ENCODE measurements around the gene ERCC2. TPM values are rescaled to one million over a fixed set of nuclear protein-coding genes. Genes with fewer than 3 reads are reported as not detected.

Gene ERCC2
- polyA plus RNA-seq, 1 donor (not counting 4 experiments of a cell fraction or from before 2014, with no cell fraction given): 27.6 TPM

- no peaks in the 10 kb centered on the region for H3K27me3 ChIP-seq (ENCODE audit: control insufficient read depth, extremely low read depth, insufficient read depth, low read length)
- no peak for FAIRE-seq
- no peak for DNase-seq (ENCODE audit: low read depth, low spot score)
- H3K27ac ChIP-seq (ENCODE audit: control insufficient read depth, insufficient read depth, low read length): no peak overlapping the region
- no peak overlapping the region for H3K4me3 ChIP-seq (ENCODE audit: control insufficient read depth in 2 of 3, extremely low read depth in 1 of 3, insufficient read depth in 2 of 3, low read depth in 1 of 3, low read length in 3 of 3)
- dilution Hi-C loops (cut with MboI; ENCODE audit: extremely low pct_ligation_motif_present, low sequenced_read_pairs): no loop called here
- H3K9me3 ChIP-seq (ENCODE audit: control insufficient read depth, low read depth, low read length): no peaks in the 10 kb centered on the region
- no peaks in the 10 kb centered on the region for H3K4me1 ChIP-seq (ENCODE audit: control insufficient read depth, extremely low read depth, insufficient read depth, low read length)
- H2AFZ ChIP-seq (ENCODE audit: control insufficient read depth, low read length): no peak overlapping the region
- peaks cover 46% of the 10 kb centered on the region in 2 experiments for H3K36me3 ChIP-seq (ENCODE audit: control insufficient read depth in 2 of 2, extremely low read depth in 1 of 2, insufficient read depth in 2 of 2, low read length in 2 of 2)
- no peak overlapping the region for H3K9ac ChIP-seq (ENCODE audit: control insufficient read depth, extremely low read depth, insufficient read depth, low read length)
- peaks cover 3% of the 10 kb centered on the region for H4K20me1 ChIP-seq (ENCODE audit: control insufficient read depth, extremely low read depth, insufficient read depth, low read length)
- H3K9me1 ChIP-seq (ENCODE audit: control insufficient read depth, extremely low read depth, insufficient read depth, low read length): no peaks in the 10 kb centered on the region
- H3K4me2 ChIP-seq (ENCODE audit: control insufficient read depth, extremely low read depth, insufficient read depth, low read depth, low read length): no peak overlapping the region
- no peak for TF ChIP-seq EZH2 (IDR thresholded peaks at IDR 0.05; ENCODE audit: low read length)
- TF ChIP-seq, protein P1, sequence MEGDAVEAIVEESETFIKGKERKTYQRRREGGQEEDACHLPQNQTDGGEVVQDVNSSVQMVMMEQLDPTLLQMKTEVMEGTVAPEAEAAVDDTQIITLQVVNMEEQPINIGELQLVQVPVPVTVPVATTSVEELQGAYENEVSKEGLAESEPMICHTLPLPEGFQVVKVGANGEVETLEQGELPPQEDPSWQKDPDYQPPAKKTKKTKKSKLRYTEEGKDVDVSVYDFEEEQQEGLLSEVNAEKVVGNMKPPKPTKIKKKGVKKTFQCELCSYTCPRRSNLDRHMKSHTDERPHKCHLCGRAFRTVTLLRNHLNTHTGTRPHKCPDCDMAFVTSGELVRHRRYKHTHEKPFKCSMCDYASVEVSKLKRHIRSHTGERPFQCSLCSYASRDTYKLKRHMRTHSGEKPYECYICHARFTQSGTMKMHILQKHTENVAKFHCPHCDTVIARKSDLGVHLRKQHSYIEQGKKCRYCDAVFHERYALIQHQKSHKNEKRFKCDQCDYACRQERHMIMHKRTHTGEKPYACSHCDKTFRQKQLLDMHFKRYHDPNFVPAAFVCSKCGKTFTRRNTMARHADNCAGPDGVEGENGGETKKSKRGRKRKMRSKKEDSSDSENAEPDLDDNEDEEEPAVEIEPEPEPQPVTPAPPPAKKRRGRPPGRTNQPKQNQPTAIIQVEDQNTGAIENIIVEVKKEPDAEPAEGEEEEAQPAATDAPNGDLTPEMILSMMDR (optimal IDR thresholded peaks at IDR 0.05 in 1 of 3, IDR thresholded peaks at IDR 0.05 in 1 of 3, conservative IDR thresholded peaks at IDR 0.05 in 1 of 3; ENCODE audit: extremely low read depth in 1 of 3, insufficient read depth in 2 of 3, low read length in 3 of 3): no peak
- no peaks in the 10 kb centered on the region for H3K79me2 ChIP-seq (ENCODE audit: control insufficient read depth, insufficient read depth, low read length)
Measured at GRCh38 chr19:45355402-45355801, 15.0 kb downstream of the ERCC2 start.

DNA sequence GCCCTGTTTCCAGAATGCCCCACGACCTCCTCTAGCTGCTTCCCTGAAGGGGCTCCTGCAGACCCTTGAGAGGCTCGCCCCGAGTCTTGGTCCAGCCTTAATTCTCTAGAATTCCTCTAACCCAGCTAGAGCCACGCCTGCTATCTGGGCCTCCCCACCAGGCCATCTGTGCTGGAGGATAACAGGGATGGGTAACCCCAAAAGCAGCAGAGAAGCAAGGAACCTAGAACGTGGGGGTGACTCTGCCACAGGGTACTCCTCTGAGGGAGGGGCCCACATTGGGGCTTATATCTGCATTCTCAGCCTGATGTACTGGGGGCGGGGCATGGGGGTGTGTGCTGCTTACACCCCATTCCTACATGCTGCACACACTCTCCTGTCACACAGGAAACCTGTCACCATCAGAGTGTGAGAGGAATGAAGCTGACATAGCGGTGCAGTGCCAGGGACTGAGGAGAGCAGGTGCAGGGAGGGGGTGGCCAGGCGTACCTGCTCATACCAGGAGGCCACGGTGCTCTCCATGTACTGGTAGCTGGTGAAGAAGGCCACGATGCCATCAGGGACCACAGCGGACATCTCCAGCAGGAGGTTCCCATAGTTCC lies 16.0 kb downstream of the ERCC2 start:
- DNase-seq (ENCODE audit: low read depth, low spot score) (no peak), FAIRE-seq (no peak)
- H3K9ac ChIP-seq (ENCODE audit: control insufficient read depth, extremely low read depth, insufficient read depth, low read length): no peak overlapping the region
- no peaks in the 10 kb centered on the region for H3K79me2 ChIP-seq (ENCODE audit: control insufficient read depth, insufficient read depth, low read length)
- H3K36me3 ChIP-seq (ENCODE audit: control insufficient read depth in 2 of 2, extremely low read depth in 1 of 2, insufficient read depth in 2 of 2, low read length in 2 of 2): peaks cover 46 to 54% of the 10 kb centered on the region in 2 experiments
- TF ChIP-seq EZH2 (IDR thresholded peaks at IDR 0.05; ENCODE audit: low read length): no peak
- TF ChIP-seq, protein P1 (optimal IDR thresholded peaks at IDR 0.05 in 1 of 3, IDR thresholded peaks at IDR 0.05 in 1 of 3, conservative IDR thresholded peaks at IDR 0.05 in 1 of 3; ENCODE audit: extremely low read depth in 1 of 3, insufficient read depth in 2 of 3, low read length in 3 of 3): no peak
- H2AFZ ChIP-seq (ENCODE audit: control insufficient read depth, low read length): no peak overlapping the region
- no peaks in the 10 kb centered on the region for H3K9me1 ChIP-seq (ENCODE audit: control insufficient read depth, extremely low read depth, insufficient read depth, low read length)
- H3K27me3 ChIP-seq (ENCODE audit: control insufficient read depth, extremely low read depth, insufficient read depth, low read length): no peaks in the 10 kb centered on the region
- no peaks in the 10 kb centered on the region for H3K9me3 ChIP-seq (ENCODE audit: control insufficient read depth, low read depth, low read length)
- no peaks in the 10 kb centered on the region for H3K4me1 ChIP-seq (ENCODE audit: control insufficient read depth, extremely low read depth, insufficient read depth, low read length)
- H3K4me2 ChIP-seq (ENCODE audit: control insufficient read depth, extremely low read depth, insufficient read depth, low read depth, low read length): no peak overlapping the region
- no peak overlapping the region for H3K27ac ChIP-seq (ENCODE audit: control insufficient read depth, insufficient read depth, low read length)
- H4K20me1 ChIP-seq (ENCODE audit: control insufficient read depth, extremely low read depth, insufficient read depth, low read length): peaks cover 3% of the 10 kb centered on the region
- dilution Hi-C loops (cut with MboI; ENCODE audit: extremely low pct_ligation_motif_present, low sequenced_read_pairs): no loop called here
- H3K4me3 ChIP-seq (ENCODE audit: control insufficient read depth in 2 of 3, extremely low read depth in 1 of 3, insufficient read depth in 2 of 3, low read depth in 1 of 3, low read length in 3 of 3): no peak overlapping the region

Measured in keratinocyte (primary cell).